Amniotic stem cell (primary cell): Measurements from ENCODE around the gene C11orf54.
A peak's percentile ranks its signal among the peaks of the same experiment; 100 is the strongest.
"Not testable (repeated sequence)": the region's sequence is repeated elsewhere in the genome, so short reads cannot be mapped to it uniquely, and the experiment has no call there.

Source experiments
- DNase-seq: peaks from one replicate; lab custom pipeline; 2025; lab: John Stamatoyannopoulos, UW

Gene C11orf54

GRCh38 chr11:93734427-93735222 lies 6.8 kb upstream of the C11orf54 start:
- no peak for DNase-seq

GRCh38 chr11:93735627-93736026 lies 5.8 kb upstream of the C11orf54 start:
- DNase-seq: no peak

- no peak for DNase-seq
Measured at GRCh38 chr11:93736129-93736528, 5.3 kb upstream of the C11orf54 start.

GRCh38 chr11:93737904-93738612 lies 3.4 kb upstream of the C11orf54 start:
- DNase-seq: no peak

GRCh38 chr11:93738647-93739081 lies 2.8 kb upstream of the C11orf54 start:
- no peak for DNase-seq

- no peak for DNase-seq
Measured at GRCh38 chr11:93740031-93740729, 1.3 kb upstream of the C11orf54 start.

GRCh38 chr11:93740730-93741093 lies 760 bp upstream of the C11orf54 start:
- peak; percentile 20 for DNase-seq

- peak; percentile 25 for DNase-seq
Measured at GRCh38 chr11:93741882-93742226, 382 bp downstream of the C11orf54 start.

- no peak for DNase-seq
Measured at GRCh38 chr11:93743291-93743690, 1.8 kb downstream of the C11orf54 start.

GRCh38 chr11:93744669-93745004 lies 3.2 kb downstream of the C11orf54 start:
- no peak for DNase-seq

- DNase-seq: not testable (repeated sequence)
Measured at GRCh38 chr11:93745005-93745755, 3.7 kb downstream of the C11orf54 start.

- DNase-seq: no peak
Measured at GRCh38 chr11:93746101-93746500, 4.6 kb downstream of the C11orf54 start.

GRCh38 chr11:93747122-93747521 lies 5.7 kb downstream of the C11orf54 start:
- no peak for DNase-seq

GRCh38 chr11:93751001-93751400 lies 9.5 kb downstream of the C11orf54 start:
- no peak for DNase-seq

GRCh38 chr11:93753241-93753640 lies 11.8 kb downstream of the C11orf54 start:
- DNase-seq: no peak

GRCh38 chr11:93756748-93757147 lies 15.3 kb downstream of the C11orf54 start:
- DNase-seq: no peak

GRCh38 chr11:93757301-93757700 lies 15.8 kb downstream of the C11orf54 start:
- DNase-seq: no peak

GRCh38 chr11:93757924-93758865 lies 16.7 kb downstream of the C11orf54 start:
- DNase-seq: no peak

GRCh38 chr11:93759123-93759522 lies 17.7 kb downstream of the C11orf54 start:
- not testable (repeated sequence) for DNase-seq

GRCh38 chr11:93761910-93762309 lies 20.4 kb downstream of the C11orf54 start:
- DNase-seq: no peak

GRCh38 chr11:93765551-93765950 lies 24.1 kb downstream of the C11orf54 start:
- no peak for DNase-seq
